Measurements from ENCODE around the gene ACTL6B. TPM values are rescaled to one million over a fixed set of nuclear protein-coding genes. Genes with fewer than 3 reads are reported as not detected.

ACTL6B gene
- total and polyA plus RNA-seq, 2 of the 13 experiments (the other 11 are each of a cell fraction or from before 2014, with no cell fraction given) = not detected

GRCh38 chr7:100705320-100705752 is 49.1 kb upstream of the ACTL6B start (continued):
- TF ChIP-seq ZNF282 (IDR thresholded peaks at IDR 0.05; ENCODE audit: partially characterized antibody) (no peak), KIAA2018 (CRISPR knock-in tag; IDR thresholded peaks at IDR 0.05; ENCODE audit: borderline replicate concordance) (no peak), ZSCAN20 (CRISPR knock-in tag; IDR thresholded peaks at IDR 0.05; ENCODE audit: borderline replicate concordance) (no peak), CTCF (CRISPR knock-in tag; IDR thresholded peaks at IDR 0.05) (peak; percentile 98), STAT5B (CRISPR knock-in tag; IDR thresholded peaks at IDR 0.05) (no peak), SP5 (CRISPR knock-in tag; IDR thresholded peaks at IDR 0.05; ENCODE audit: borderline replicate concordance, low read depth) (0 out of 2 replicates have a peak, but pooled peaks have one; percentile 34), ZNF329 (CRISPR knock-in tag; IDR thresholded peaks at IDR 0.05; ENCODE audit: low read depth) (no peak), ZNF720 (CRISPR knock-in tag; IDR thresholded peaks at IDR 0.05) (no peak), ISL2 (CRISPR knock-in tag; IDR thresholded peaks at IDR 0.05) (0 out of 2 replicates have a peak, but pooled peaks have one; percentile 41), PAXIP1 (CRISPR knock-in tag; conservative IDR thresholded peaks at IDR 0.05) (no peak), SP4 (CRISPR knock-in tag; IDR thresholded peaks at IDR 0.05) (no peak), TSC22D2 (CRISPR knock-in tag; IDR thresholded peaks at IDR 0.05; ENCODE audit: borderline replicate concordance) (no peak), PAX8 (CRISPR knock-in tag; IDR thresholded peaks at IDR 0.05; ENCODE audit: borderline replicate concordance) (no peak; the same call in 1 of the 2 replicates), ZNF143 (CRISPR knock-in tag; IDR thresholded peaks at IDR 0.05) (no peak), ZNF775 (CRISPR knock-in tag; IDR thresholded peaks at IDR 0.05; ENCODE audit: borderline replicate concordance) (no peak), NR1H2 (CRISPR knock-in tag; IDR thresholded peaks at IDR 0.05; ENCODE audit: borderline replicate concordance, low read depth) (0 out of 2 replicates have a peak, but pooled peaks have one; percentile 27), MEF2D (CRISPR knock-in tag; IDR thresholded peaks at IDR 0.05) (0 out of 2 replicates have a peak, but pooled peaks have one; percentile 17)
